ENCODE data around the gene ZNF681. TPM values are rescaled to one million over a fixed set of nuclear protein-coding genes. Genes with fewer than 3 reads are reported as not detected.
"Not testable (repeated sequence)": the region's sequence is repeated elsewhere in the genome, so short reads cannot be mapped to it uniquely, and the experiment has no call there.

The ZNF681 gene
- total RNA-seq, 1 donor from 2014 or later, result 3.1 TPM

DNA sequence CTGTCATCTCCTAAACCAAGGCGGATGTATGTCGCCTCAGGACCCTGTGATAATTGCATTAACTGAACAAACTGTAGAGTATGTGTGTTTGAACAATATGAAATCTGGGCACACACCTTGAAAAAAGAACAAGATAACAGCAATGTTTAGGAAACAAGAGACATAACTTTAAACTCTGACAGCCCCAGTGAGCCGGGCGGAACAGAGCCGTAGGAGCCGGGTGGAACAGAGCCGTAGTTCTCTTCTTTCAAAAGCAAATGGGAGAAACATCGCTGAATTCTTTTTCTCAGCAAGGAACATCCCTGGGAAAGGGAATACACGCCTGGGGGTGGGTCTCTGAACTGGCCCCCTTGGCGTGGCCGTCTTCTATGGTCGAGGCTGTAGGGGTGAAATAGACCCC is 39.9 kb downstream of the ZNF681 start:
- TF ChIP-seq, protein P1, sequence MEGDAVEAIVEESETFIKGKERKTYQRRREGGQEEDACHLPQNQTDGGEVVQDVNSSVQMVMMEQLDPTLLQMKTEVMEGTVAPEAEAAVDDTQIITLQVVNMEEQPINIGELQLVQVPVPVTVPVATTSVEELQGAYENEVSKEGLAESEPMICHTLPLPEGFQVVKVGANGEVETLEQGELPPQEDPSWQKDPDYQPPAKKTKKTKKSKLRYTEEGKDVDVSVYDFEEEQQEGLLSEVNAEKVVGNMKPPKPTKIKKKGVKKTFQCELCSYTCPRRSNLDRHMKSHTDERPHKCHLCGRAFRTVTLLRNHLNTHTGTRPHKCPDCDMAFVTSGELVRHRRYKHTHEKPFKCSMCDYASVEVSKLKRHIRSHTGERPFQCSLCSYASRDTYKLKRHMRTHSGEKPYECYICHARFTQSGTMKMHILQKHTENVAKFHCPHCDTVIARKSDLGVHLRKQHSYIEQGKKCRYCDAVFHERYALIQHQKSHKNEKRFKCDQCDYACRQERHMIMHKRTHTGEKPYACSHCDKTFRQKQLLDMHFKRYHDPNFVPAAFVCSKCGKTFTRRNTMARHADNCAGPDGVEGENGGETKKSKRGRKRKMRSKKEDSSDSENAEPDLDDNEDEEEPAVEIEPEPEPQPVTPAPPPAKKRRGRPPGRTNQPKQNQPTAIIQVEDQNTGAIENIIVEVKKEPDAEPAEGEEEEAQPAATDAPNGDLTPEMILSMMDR (conservative IDR thresholded peaks at IDR 0.05; ENCODE audit: low read depth, low read length), result no peak
- no peak for DNase-seq (ENCODE audit: low read depth)

DNA sequence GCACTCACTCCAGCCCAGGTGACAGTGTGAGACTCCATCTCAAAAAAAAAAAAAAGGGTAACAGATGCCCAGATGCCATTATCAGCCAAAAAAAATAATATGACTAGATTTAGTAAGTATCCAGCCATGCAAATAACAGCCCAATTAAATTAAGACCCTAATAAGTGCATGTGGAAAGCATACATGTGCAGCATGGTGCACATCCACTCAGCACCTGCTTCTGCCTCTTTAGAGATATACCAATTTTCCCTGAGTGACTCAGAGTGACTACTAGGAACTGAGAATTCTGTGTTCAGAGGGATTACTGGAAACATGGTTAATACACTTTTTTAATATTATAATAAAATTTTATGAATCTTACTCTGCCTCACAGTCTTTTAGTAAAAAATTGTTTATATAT is 41.9 kb downstream of the ZNF681 start:
- TF ChIP-seq, protein P1 (conservative IDR thresholded peaks at IDR 0.05; ENCODE audit: low read depth, low read length), result no peak
- DNase-seq (ENCODE audit: low read depth), result no peak
- no peak overlapping the region for H3K4me3 ChIP-seq (ENCODE audit: low read depth, low read length)

More for the DNA sequence above, 39.9 kb downstream of the ZNF681 start:
- H3K4me3 ChIP-seq (ENCODE audit: low read depth, low read length), result no peak overlapping the region

DNA sequence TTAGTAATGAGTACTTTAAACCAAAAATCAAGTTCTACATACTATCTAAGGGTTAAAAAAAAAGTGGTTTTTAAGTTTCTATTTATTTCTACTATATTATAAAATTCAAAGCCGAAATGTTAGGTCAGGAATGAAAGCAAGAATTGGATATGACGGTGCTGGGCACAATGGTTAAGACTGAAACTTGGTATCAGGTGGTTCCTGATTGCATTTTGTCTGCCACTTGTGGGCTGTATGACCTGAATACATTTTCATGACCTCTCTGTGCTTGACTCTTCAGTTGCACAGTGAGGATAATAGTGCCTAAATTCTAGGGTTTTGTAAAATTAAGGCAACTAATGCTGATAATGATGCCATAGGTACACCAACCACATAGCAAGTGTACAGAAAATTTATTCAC is 49.3 kb downstream of the ZNF681 start:
- DNase-seq (ENCODE audit: low read depth), result no peak
- TF ChIP-seq, protein P1 (conservative IDR thresholded peaks at IDR 0.05; ENCODE audit: low read depth, low read length), result no peak
- H3K4me3 ChIP-seq (ENCODE audit: low read depth, low read length), result no peak overlapping the region

DNA sequence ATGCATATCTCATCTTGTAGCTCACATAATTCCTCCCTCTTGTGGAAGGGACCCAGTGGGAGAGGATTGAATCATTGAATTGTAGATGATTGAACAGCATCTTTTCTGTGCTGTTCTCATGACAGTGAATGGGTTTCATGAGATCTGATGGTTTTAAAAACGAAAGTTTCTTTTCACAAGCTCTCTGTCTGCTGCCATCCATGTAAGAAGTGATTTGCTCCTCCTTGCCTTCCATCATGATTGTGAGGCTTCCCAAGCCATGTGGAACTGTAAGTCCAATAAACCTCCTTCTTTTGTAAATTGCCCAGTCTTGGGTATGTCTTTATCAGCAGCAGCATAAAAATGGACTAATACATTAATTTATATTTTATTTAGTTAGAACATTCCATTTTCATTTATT is 52.0 kb downstream of the ZNF681 start:
- no peak overlapping the region for H3K4me3 ChIP-seq (ENCODE audit: low read depth, low read length)
- TF ChIP-seq, protein P1 (conservative IDR thresholded peaks at IDR 0.05; ENCODE audit: low read depth, low read length), result no peak
- DNase-seq (ENCODE audit: low read depth), result no peak

DNA sequence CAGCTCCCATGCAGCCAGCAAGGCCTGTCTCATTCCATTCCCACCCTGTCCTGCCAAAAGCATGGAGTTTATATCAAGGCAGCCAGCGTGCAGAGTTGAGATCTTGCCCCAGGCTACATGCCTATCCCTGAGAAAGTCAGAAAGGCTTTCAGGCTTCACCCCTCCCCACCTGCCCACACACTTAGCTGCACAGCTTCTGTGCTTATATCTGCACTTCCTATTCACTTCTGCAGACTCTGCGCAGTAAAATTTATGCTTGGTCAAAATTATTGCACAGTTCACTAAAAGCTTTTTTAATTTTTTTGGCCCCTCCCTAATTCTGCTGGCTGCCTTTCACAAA is 59.2 kb downstream of the ZNF681 start:
- DNase-seq (ENCODE audit: low read depth), result no peak
- TF ChIP-seq, protein P1 (conservative IDR thresholded peaks at IDR 0.05; ENCODE audit: low read depth, low read length), result no peak
- no peak overlapping the region for H3K4me3 ChIP-seq (ENCODE audit: low read depth, low read length)

DNA sequence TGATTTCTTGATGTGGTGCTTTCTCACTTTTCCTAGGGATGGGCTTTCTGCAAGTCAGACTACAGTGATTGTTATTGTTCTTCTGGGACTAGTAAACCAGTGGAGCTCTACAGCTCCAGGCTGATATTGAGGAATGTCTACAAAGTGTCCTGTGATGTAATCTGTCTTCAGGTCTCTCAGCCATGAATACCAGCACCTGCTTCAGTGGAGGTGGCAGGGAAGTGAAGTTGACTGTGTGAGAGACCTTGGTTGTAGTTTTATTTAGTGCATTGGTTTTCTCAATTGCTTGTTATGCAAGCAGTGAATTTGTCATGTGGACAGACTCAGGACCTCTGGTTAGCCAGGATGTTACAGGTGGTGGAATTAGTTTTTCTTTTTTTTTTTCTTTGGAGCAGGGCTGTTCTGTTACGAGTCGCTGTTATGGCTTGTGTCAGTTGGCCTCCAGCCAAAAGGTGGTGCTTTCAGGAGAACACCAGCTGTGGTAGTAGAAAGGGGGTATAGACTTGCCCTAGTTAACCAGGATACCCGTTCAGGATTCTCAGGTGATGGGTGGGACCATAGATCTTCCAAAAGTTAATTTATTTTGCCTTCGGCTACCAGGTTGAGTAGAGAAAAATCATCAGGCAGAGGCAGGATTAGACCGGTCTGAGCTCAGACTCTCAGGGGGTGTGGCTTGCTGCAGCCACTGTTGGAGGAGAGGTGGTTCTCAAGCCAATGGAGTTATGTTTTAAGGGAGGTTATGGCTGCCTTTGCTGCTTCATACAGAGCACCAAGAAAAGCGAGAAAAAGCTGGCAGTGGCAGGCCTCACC is 59.8 kb downstream of the ZNF681 start:
- no peak for DNase-seq (ENCODE audit: low read depth)
- TF ChIP-seq, protein P1 (conservative IDR thresholded peaks at IDR 0.05; ENCODE audit: low read depth, low read length), result no peak
- no peak overlapping the region for H3K4me3 ChIP-seq (ENCODE audit: low read depth, low read length)

DNA sequence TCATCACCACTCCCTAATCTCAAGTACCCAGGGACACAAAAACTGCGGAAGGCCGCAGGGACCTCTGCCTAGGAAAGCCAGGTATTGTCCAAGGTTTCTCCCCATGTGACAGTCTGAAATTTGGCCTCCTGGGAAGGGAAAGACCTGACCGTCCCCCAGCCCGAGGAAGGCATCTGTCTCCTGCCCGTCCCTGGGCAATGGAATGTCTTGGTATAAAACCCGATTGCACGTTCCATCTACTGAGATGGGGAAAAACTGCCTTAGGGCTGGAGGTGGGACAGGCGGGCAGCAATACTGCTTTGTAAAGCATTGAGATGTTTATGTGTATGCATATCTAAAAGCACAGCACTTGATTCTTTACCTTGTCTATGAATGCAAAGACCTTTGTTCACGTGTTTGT is 65.8 kb downstream of the ZNF681 start:
- H3K4me3 ChIP-seq (ENCODE audit: low read depth, low read length); DNase-seq (ENCODE audit: low read depth): not testable (repeated sequence)

Other genes with a start within 250 kb of the ZNF681 start
- gene ZNF675, start 71.7 kb downstream of the ZNF681 start, total RNA-seq, result 7.9 and 11.9 TPM in 2 replicates
- gene ZNF726, start 156.0 kb upstream of the ZNF681 start, total RNA-seq, result 5.9 and 11.6 TPM in 2 replicates

Data from epithelial cell of proximal tubule (primary cell).